Esophagus mucosa (tissue), 1 donor: ENCODE data around the gene SDC4. TPM values are rescaled to one million over a fixed set of nuclear protein-coding genes. Genes with fewer than 3 reads are reported as not detected.

Source experiments
- ATAC-seq: fragments of 200-7000 bp; cut with Tn5 transposase; one replicate; pipeline ENCODE4 v1.9.1; 2020
- total RNA-seq: library from RNA; stranded (reverse); gene quantifications from one replicate; pipeline ENCODE4 v1.2.4, GENCODE V29; 2023
- donor health status: DM: yes; HTN: yes; CAD: no.

The SDC4 gene
- total RNA-seq, 1 donor from 2014 or later: 99.1 TPM

GRCh38 chr20:45294659-45295058 is 53.6 kb downstream of the SDC4 start:
- no peak for ATAC-seq

- ATAC-seq: no peak
Measured at GRCh38 chr20:45294003-45294368, 54.2 kb downstream of the SDC4 start.

DNA sequence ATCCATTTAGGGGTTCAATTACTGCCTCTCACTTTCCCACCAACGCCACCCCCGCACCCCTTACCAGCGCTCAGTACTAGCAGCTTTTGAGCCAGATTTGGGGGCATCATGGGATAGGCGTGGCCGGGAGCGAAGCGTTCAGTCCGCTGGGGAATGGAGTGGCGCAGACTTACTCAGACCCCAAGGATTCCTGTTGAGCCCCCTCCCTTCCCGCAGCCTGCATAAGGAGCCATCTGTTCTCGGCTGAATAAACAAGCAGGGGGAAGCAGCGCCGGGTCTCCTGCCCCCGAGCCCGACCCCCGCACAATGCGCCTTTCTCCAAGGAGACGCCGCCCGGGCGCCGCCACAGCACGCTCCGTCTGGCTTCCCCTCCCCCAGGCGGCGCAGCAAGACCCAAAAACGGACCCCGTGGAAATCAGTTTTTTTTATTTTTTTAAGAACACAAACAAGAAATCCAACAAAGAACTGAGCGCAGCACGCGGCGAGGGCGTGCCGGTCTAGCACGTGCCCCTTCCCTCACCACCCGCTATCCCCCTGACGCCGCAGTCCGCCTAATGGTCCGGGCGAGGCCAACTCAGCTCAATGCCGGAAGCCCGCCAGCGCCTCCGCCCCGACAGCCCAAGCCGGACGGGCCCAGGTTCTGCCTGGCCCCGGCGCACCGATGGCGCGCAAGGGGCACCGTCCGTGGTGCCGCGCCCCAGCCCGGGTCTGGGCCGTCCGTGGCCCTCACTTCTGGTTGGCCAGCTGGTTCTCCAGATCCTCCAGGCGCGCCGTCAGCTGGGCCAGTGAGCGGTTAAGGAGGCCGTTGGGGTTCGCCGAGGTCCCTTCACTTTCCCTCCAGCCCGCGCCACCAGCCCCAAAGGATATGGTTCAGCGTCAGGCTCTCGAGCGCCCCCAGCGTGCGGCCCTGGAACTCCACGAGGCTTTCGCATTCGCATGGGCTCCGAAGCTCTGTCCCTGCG is 54.9 kb downstream of the SDC4 start:
- ATAC-seq: peak; percentile 81

DNA sequence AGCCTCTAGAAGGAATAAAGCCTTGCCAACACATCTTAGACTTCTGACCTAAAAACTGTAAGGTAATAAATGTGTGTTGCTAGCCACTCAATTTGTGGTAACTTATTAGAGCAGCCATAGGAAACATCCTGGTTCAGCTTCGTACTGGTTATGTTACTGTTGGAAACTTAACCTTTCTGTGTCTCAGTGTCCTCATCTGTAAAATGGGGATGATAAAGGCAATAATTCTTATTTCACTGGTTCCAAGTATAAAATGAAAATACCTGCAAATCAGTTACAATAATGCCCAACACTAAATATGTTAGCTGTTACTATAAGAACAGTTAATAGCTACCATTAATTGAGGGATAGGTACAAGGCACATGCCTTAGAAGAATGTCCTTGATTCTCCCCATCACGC is 55.9 kb downstream of the SDC4 start:
- no peak for ATAC-seq

- no peak for ATAC-seq
Measured at GRCh38 chr20:45291526-45291925, 56.7 kb downstream of the SDC4 start.

DNA sequence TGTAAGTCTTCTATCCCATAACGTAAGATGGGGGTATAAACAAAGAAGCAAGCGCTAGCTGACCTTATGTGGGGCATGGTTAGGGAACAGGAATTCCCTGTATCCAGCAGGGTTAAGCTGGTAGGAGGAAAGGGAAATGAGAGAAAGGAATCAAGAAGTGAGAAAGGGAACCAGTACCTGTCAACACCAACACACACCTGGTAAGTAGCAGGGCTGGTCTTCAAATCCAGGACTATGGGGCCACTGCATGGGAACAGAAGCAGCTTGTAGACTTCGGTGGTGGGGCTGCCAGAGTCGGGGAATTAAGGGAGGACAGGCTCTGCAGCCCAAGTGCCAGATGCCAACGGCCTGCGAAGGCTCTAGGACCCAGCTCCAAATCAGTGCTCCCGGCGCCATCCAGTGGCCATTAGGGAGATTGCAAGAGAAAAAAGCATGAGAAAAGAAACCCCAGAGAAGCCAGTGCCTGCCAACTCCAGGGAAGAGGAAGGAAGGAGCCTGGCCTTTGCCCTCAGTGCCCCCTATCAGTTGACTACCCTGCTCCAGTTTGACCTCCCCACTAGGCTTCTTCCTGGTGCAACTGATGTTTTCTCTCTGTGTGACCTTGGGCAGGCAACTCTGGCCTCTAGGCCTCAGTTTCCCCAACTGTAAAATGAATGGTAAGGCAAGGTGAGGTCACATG is 57.4 kb downstream of the SDC4 start:
- ATAC-seq: peak; percentile 65

DNA sequence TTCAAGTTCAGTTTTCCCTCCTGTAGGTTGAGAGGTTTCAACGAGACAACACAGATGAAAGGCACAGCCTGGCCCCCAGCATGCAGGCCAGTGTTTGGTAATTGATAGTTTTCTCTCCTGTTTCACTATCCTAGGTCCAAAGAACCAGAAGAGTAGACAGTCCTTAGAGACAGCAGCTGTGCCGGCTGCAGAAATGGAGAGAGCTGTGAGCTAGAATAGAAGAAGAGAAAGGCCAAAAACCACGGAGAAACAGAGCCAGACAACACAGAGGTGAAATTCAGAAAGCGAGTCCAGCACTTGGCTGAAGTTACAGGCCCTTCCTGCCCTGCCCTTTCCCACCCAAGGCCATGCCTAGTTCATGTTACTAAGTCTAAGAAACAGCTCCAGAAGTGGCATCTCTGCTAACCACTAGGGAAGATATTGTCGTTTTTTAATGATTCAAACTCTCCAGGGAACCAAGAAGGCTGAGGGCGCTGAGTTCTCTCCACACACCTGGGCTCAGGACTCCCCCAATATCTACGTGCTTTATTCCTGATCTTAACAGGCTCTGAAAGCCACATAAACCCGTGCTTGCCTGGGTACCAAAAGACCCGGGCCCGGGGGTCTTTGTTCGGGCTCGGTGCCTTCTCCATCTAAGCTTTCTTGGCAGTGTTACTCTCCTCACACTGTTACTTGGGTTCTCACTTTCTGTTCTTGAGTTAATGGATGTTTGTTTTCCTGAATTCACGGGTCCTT is 58.1 kb downstream of the SDC4 start:
- no peak for ATAC-seq

DNA sequence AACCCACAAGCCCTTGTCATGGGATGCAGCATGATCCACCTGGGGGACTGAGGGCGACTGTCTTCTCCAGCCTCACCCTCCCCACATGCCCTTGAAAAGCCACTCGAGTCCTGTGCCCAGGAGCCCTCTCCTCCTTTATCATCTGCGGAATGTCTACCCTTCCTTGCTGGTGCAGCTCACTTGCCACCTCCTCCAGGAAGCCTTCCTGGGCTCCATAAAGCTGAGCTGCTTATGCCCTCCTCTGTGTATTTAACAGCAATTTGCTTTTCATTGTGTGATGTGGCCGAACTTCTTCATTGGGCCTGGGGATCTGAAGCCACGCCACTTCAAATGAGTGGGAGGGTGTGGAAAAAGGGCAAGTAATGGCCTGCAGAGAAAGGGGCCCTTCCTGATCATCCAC is 59.4 kb downstream of the SDC4 start:
- no peak for ATAC-seq

DNA sequence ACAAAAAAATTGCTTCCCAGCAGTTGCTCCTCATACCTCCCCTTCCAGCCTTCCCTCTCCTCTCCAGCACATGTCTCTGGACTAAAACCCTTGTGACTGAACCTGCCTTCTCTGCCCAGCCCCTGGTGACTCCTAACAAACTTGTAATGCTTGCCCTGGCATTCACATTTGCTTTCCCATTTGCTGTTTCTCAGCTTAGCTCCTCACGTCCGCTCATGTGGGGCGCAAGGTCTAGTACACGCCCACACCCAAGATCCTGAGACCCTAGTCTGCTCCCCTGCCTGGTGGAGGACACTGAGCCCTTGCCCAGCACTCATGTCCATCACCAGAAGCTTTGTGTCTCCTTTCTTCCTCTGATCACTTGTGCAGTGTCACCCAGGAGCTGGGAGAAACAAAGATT is 59.8 kb downstream of the SDC4 start:
- no peak for ATAC-seq

GRCh38 chr20:45283551-45284057 is 64.6 kb downstream of the SDC4 start:
- ATAC-seq: peak; percentile 85

GRCh38 chr20:45282700-45283550 is 65.3 kb downstream of the SDC4 start:
- ATAC-seq: no peak

- ATAC-seq: peak; percentile 41
Measured at GRCh38 chr20:45279992-45280391, 68.2 kb downstream of the SDC4 start.

DNA sequence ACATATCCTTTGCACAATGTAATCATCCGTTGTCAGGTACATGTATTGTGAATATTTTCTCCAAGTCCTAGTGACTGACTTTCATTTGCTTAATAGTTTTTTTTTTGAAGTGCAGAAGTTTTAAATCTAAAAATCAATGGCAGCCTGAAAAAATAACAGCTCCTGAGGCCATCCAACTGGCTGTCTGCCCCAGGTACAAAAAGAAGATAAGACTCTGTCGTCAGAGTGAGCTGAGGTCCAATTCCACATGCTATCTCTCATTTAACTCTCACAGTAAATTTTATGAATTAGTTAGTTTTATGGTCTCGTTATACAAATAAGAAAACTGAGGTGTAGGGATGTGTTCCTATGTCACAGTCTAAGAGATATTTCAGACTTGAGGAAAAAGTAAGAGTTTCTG is 72.9 kb downstream of the SDC4 start:
- ATAC-seq: no peak

Other genes starting within 250 kb of the SDC4 start
- gene KCNS1, start 247.3 kb downstream of the SDC4 start, total RNA-seq: 0.40 TPM
- gene WFDC5, start 233.2 kb downstream of the SDC4 start, total RNA-seq: 4.3 TPM
- gene WFDC12, start 224.0 kb downstream of the SDC4 start, total RNA-seq: 5.1 TPM
- 1,694 TPM for gene PI3, start 173.5 kb downstream of the SDC4 start, total RNA-seq
- not detected for gene SEMG1, start 141.4 kb downstream of the SDC4 start, total RNA-seq
- not detected for gene SEMG2, start 127.1 kb downstream of the SDC4 start, total RNA-seq
- gene SLPI, start 93.9 kb downstream of the SDC4 start, total RNA-seq: 864 TPM
- not detected for gene RBPJL, start 41.6 kb downstream of the SDC4 start, total RNA-seq
- gene MATN4, start 40.1 kb downstream of the SDC4 start, total RNA-seq: 0.16 TPM
- 13.7 TPM for gene SYS1, start 14.7 kb upstream of the SDC4 start, total RNA-seq
- gene TP53TG5, start 29.9 kb upstream of the SDC4 start, total RNA-seq: 0.36 TPM
- gene DBNDD2, start 59.9 kb upstream of the SDC4 start, total RNA-seq: 22.6 TPM
- 43.0 TPM for gene PIGT, start 67.7 kb upstream of the SDC4 start, total RNA-seq
- 37.9 TPM for gene WFDC2, start 121.3 kb upstream of the SDC4 start, total RNA-seq
- not detected for gene SPINT3, start 167.2 kb upstream of the SDC4 start, total RNA-seq
- gene WFDC6, start 191.1 kb upstream of the SDC4 start, total RNA-seq: not detected
- gene EPPIN, start 199.0 kb upstream of the SDC4 start, total RNA-seq: not detected
- not detected for gene WFDC8, start 230.9 kb upstream of the SDC4 start, total RNA-seq